Left renal cortex interstitium (tissue), 4 donors: ENCODE data around the gene NDUFB6. TPM values are rescaled to one million over a fixed set of nuclear protein-coding genes. Genes with fewer than 3 reads are reported as not detected.
"Not testable (repeated sequence)": the region's sequence is repeated elsewhere in the genome, so short reads cannot be mapped to it uniquely, and the experiment has no call there.

ENCODE experiments used
- DNase-seq, 4 donors: peaks; one replicate each; pipeline ENCODE4 v3.0.0-alpha.2; 2013; ENCODE audit warnings: low read depth in 4 of 4, low spot score in 2 of 4, missing footprints in 1 of 4
- polyA plus RNA-seq, 4 donors: library from polyadenylated mRNA; unstranded; fragments of 120-200 nt; gene quantifications; one replicate each; pipeline ENCODE4 v1.2.1, GENCODE V29; 2013; ENCODE audit not compliant: insufficient read length in 4 of 4

The NDUFB6 gene
- polyA plus RNA-seq, 4 donors, result 68.8 to 106 (median 73.4) TPM

- DNase-seq, result no peak
Measured at GRCh38 chr9:32524892-32525708, 47.9 kb downstream of the NDUFB6 start.

- not testable (repeated sequence) for DNase-seq
Measured at GRCh38 chr9:32524558-32524891, 48.4 kb downstream of the NDUFB6 start.

GRCh38 chr9:32523910-32524309, 49.0 kb downstream of the NDUFB6 start:
- DNase-seq, result no peak

GRCh38 chr9:32518276-32518675, 54.7 kb downstream of the NDUFB6 start:
- no peak for DNase-seq

GRCh38 chr9:32516241-32516640, 56.7 kb downstream of the NDUFB6 start:
- no peak for DNase-seq

GRCh38 chr9:32508728-32509127, 64.2 kb downstream of the NDUFB6 start:
- no peak for DNase-seq

- DNase-seq, result no peak
Measured at GRCh38 chr9:32503008-32503407, 70.0 kb downstream of the NDUFB6 start.

Other genes with a start within 250 kb of the NDUFB6 start
- gene ACO1, start 188.5 kb downstream of the NDUFB6 start, polyA plus RNA-seq, result 10 to 100 TPM; 43.0 to 55.4 (median 45.5) TPM
- 10 to 100 TPM; 10.8 to 13.0 (median 12.0) TPM for gene RIGI, start 47.0 kb downstream of the NDUFB6 start, polyA plus RNA-seq
- 10 to 100 TPM; 15.9 to 20.6 (median 17.5) TPM for gene SMIM27, start 20.8 kb downstream of the NDUFB6 start, polyA plus RNA-seq
- 10 to 100 TPM; 27.9 to 38.6 (median 30.6) TPM for gene TOPORS, start 20.6 kb downstream of the NDUFB6 start, polyA plus RNA-seq
- gene TAF1L, start 62.5 kb upstream of the NDUFB6 start, polyA plus RNA-seq, result under 1 TPM; 0.03 to 0.12 (median 0.09) TPM
- under 1 TPM; 0.20 to 0.54 (median 0.26) TPM for gene TMEM215, start 210.4 kb upstream of the NDUFB6 start, polyA plus RNA-seq